ENCODE measurements around the gene ARHGAP23.
A peak's percentile ranks its signal among the peaks of the same experiment; 100 is the strongest.
"Not testable (repeated sequence)": the region's sequence is repeated elsewhere in the genome, so short reads cannot be mapped to it uniquely, and the experiment has no call there.

The ARHGAP23 gene

GRCh38 chr17:38461683-38462082 lies 33.4 kb downstream of the ARHGAP23 start:
- DNase-seq (ENCODE audit: low read depth, low spot score) = no peak

GRCh38 chr17:38463451-38463858 lies 35.2 kb downstream of the ARHGAP23 start:
- no peak for DNase-seq (ENCODE audit: low read depth, low spot score)

- no peak for DNase-seq (ENCODE audit: low read depth, low spot score)
Observed at GRCh38 chr17:38464251-38464722, 36.0 kb downstream of the ARHGAP23 start.

GRCh38 chr17:38464723-38465390 lies 36.6 kb downstream of the ARHGAP23 start:
- DNase-seq (ENCODE audit: low read depth, low spot score) = peak; percentile 99

- peak; percentile 94 for DNase-seq (ENCODE audit: low read depth, low spot score)
Observed at GRCh38 chr17:38465391-38466345, 37.4 kb downstream of the ARHGAP23 start.

- no peak for DNase-seq (ENCODE audit: low read depth, low spot score)
Observed at GRCh38 chr17:38466346-38467315, 38.4 kb downstream of the ARHGAP23 start.

GRCh38 chr17:38467491-38467890 lies 39.2 kb downstream of the ARHGAP23 start:
- no peak for DNase-seq (ENCODE audit: low read depth, low spot score)

GRCh38 chr17:38469875-38470274 lies 41.6 kb downstream of the ARHGAP23 start:
- peak; percentile 75 for DNase-seq (ENCODE audit: low read depth, low spot score)

- not testable (repeated sequence) for DNase-seq (ENCODE audit: low read depth, low spot score)
Observed at GRCh38 chr17:38471253-38471652, 43.0 kb downstream of the ARHGAP23 start.

GRCh38 chr17:38474666-38475065 lies 46.4 kb downstream of the ARHGAP23 start:
- not testable (repeated sequence) for DNase-seq (ENCODE audit: low read depth, low spot score)

- no peak for DNase-seq (ENCODE audit: low read depth, low spot score)
Observed at GRCh38 chr17:38476549-38476948, 48.3 kb downstream of the ARHGAP23 start.

GRCh38 chr17:38477417-38477816 lies 49.2 kb downstream of the ARHGAP23 start:
- not testable (repeated sequence) for DNase-seq (ENCODE audit: low read depth, low spot score)

- DNase-seq (ENCODE audit: low read depth, low spot score) = not testable (repeated sequence)
Observed at GRCh38 chr17:38477951-38478350, 49.7 kb downstream of the ARHGAP23 start.

GRCh38 chr17:38478667-38479066 lies 50.4 kb downstream of the ARHGAP23 start:
- not testable (repeated sequence) for DNase-seq (ENCODE audit: low read depth, low spot score)

- not testable (repeated sequence) for DNase-seq (ENCODE audit: low read depth, low spot score)
Observed at GRCh38 chr17:38482039-38482699, 53.9 kb downstream of the ARHGAP23 start.

GRCh38 chr17:38482700-38483043 lies 54.4 kb downstream of the ARHGAP23 start:
- DNase-seq (ENCODE audit: low read depth, low spot score) = not testable (repeated sequence)

GRCh38 chr17:38484242-38485145 lies 56.2 kb downstream of the ARHGAP23 start:
- DNase-seq (ENCODE audit: low read depth, low spot score) = peak; percentile 80

- DNase-seq (ENCODE audit: low read depth, low spot score) = no peak
Observed at GRCh38 chr17:38485146-38485468, 56.8 kb downstream of the ARHGAP23 start.

GRCh38 chr17:38485681-38486298 lies 57.5 kb downstream of the ARHGAP23 start:
- DNase-seq (ENCODE audit: low read depth, low spot score) = not testable (repeated sequence)
